HG03066 (cell line): ENCODE measurements around the gene SHC2.
"Not testable (repeated sequence)": the region's sequence is repeated elsewhere in the genome, so short reads cannot be mapped to it uniquely, and the experiment has no call there.

Experiments used
- ATAC-seq: cut with Tn5 transposase; IDR thresholded peaks from one replicate; pipeline ENCODE4 v1.9.1; 2021; ENCODE audit warnings: low read depth; ENCODE audit not compliant: unreplicated experiment

SHC2 gene

GRCh38 chr19:492091-492531 lies 31.3 kb upstream of the SHC2 start:
- ATAC-seq, result no peak

DNA sequence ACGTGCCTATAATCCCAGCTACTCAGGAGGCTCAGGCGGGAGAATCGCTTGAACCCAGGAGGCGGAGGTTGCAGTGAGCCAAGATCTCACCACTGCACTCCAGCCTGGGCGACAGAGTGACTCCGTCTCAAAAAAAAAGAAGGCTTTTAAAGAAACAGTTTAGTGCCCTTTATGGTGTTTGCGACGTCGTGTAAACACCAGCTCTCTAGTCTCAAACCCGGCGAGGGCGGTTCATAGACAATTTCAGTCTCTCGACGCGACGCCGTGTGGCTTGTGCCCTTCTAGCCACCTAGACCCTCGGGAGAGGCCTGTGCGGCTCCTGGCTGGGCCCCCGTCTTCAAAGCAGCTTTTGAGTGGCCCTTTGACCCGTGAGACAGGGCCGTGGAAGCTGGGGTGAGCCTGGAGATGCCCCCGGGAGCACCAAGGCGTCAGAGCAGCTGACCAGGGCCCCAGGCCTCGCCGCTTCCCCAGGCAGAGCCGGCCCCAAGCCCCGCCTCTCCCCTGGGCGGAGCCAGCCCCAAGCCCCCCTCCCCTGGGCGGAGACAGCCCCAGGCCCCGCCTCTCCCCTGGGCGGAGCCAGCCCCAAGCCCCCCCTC lies 30.4 kb upstream of the SHC2 start:
- ATAC-seq, result no peak

DNA sequence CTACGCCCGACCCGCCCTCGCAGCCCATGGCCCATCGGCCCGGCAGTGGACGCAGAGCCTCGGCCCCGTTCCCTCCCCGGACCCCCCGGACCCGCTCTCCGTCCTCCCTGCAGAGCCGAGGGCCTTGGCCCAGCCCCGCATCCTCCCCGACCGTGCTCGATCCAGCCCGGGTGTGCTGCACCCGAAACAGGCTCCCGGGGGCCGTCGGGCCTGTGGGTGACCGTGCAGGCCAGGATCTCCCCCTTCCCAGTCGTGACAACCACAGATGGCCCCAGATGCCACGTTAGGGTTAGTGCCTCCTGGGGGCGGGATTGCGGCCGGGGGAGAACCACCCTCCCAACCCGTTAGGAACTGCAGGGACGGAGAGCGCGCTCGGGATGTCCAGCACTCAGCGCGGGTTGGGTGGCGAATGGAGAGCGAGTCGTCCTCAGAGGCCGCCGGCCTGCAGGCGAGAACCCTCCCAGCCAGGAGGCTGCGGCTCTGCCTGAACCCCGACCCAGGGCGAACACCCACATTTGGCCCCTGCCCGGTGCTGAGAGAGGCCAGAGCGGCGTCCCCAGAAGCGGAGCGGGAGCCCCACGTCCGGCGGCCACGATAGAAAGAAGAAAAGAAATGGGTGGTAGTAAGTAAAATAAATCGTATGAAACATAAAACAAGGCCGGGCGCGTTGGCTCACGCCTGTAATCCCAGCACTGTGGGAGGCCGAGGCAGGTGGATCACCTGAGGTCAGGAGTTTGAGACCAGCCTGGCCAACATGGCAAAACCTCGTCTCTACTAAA lies 28.8 kb upstream of the SHC2 start:
- peak; percentile 8 for ATAC-seq

- ATAC-seq, result peak; percentile 54
Observed at GRCh38 chr19:488505-489417, 27.9 kb upstream of the SHC2 start.

DNA sequence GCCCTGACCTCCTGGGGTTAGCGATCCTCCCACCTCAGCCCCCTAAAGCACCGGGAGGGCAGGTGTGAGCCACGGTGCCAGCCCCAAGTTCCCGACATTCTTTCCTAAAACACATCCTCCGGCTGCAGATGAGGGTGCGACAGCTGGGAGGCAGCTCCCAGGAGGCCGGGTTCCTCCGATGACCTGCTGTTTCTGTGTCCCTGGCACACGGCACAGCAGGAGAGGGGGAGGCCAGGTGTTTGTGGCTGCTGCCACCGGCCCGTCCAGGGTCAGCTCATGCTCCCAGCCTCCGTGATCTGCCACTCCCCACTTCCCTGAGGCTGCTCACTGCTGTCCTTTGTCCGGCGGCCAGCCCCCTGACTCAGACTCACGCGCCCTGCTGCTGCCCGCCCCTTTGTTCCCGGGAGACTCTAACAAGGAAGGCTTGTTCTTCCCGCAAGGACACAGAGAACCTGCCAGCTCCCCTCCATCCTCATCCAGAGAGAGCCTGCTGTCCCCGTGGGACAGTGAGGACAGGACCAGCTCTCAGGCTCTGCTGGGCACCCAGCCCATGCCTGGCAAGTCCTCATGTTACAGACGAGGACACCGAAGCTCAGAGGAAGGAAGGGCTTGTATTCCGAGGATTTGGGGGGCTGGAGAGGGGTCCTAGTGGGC lies 24.9 kb upstream of the SHC2 start:
- ATAC-seq, result no peak

DNA sequence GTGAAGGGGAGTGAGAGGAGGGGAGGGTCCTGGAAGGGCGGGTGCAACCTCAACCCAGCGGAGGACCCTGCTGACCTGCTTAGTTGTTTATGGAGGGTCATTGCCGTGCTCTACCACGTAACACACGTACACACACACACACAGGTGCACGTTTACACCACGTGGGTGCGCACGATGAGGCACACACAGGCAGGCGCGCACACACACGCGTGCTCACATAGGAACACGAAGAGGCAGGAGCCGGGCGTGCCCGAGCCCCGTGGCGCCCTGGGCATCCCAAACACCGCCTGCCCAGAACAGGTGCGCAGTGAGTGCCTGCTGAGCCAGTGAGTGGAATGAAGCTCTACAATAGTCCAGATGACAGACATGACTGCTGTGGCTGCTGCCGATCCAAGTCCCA lies 24.2 kb upstream of the SHC2 start:
- ATAC-seq, result no peak

DNA sequence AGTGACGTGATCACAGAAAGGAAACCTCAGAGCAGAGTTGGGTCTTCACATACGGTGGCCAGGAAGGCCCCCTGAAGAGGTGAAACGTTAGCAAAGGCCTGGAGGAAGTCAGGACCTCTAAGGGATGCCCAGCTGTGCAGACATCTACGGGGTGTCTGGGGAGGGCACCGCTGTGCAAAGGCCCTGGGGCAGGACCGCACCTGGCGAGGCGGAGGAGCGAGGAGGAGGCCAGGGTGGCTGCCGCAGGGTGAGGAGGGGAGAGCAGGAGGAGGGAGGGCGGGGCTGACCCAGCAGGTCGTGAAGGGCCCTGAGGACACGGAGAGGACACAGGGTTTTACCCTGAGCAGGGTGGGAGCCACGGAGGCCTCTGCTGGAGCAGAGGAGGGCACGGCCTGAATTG lies 23.7 kb upstream of the SHC2 start:
- no peak for ATAC-seq

- no peak for ATAC-seq
Observed at GRCh38 chr19:483332-484072, 22.7 kb upstream of the SHC2 start.

DNA sequence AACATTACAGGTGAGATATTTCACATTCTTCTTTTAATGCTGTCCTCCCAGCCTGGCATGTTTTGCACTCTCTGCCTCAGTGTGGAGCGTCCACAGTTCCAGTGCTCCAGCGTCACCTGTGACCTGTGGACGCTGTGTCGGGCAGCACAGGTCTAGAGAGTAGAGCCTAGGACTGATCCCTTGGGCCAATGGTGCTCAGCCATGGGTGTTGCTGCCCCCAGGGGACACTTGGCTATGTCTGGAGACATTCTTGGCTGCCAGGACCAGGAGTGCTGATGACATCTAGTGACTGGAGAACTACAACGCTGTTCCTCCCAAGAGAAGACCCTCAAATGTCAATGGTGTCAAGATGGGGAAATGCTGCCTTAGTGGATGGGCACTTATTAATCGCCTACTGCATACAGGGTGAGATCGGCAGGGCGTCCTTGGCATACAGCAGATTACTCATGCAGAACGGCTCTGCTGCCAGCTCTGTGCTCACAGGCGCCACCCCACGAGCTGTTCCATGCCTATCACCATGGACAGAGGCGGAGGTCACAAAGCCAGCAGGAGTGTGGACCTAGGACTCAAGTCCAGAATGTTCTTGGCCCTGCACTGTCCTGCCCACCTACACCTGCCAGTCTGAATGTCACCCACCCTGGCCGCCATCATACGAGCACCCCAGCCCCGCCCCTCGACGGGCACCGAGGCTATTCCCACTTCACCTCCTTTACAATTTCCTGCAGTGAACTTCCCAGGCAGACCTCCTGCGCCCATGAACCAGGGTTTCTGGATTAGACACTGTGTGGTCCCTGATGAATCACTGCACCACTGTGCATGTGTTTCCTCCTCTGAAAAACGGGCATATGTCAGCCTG lies 21.6 kb upstream of the SHC2 start:
- no peak for ATAC-seq

GRCh38 chr19:481100-481499 lies 20.3 kb upstream of the SHC2 start:
- ATAC-seq, result not testable (repeated sequence)

DNA sequence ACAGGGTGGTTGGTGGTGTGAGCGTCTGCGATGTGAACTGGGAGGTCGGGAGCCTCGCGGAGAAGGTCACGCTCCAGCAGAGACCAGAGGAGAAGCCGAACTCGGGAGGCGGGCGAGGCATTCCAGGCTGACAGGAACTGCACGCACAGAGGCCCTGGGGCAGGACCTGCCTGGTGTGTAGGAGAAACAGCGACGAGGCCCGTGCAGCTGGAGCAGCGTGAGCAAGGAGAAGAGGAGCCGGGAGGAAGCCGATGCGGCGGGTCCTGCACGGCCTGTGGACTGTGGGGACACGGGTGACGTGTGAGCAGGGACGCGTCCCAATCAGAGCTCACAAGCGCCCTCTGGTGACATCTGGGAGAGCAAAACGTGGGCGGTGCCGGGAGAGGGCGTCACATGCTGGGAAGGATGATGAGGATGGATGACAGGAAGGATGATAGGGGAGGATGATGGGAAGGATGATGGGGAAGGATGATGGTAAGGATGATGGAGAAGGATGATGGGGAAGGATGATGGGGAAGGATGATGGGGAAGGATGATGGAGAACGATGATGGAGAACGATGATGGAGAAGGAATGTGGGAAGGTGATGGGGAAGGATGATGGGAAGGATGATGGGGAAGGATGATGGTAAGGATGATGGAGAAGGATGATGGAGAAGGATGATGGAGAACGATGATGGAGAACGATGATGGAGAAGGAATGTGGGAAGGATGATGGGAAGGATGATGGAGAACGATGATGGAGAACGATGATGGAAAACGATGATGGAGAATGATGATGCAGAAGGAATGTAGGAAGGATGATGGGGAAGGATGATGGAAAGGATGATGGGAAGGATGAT lies 19.4 kb upstream of the SHC2 start:
- no peak for ATAC-seq

- ATAC-seq, result no peak
Observed at GRCh38 chr19:478976-479375, 18.1 kb upstream of the SHC2 start.

GRCh38 chr19:478236-478903 lies 17.5 kb upstream of the SHC2 start:
- no peak for ATAC-seq

DNA sequence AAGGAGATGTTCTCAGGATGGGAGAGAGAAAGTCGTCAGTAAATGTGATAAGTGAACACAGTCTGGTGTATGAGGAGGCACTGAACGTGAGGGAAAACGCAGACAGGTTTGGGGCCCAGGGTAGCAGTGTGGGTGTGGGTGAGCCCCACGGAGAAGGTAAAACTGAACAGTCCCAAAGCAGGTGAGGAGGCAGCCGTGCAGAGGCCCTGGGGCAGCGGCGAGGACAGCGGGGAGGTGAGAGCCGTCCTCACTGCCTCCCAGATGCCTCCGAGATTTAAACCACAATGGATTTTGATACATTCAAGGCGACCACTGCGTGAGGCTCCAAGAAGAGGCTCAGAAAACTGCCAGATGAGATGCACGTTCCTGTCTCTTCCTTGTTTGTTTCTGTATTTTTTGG lies 14.5 kb upstream of the SHC2 start:
- no peak for ATAC-seq

GRCh38 chr19:474126-475078 lies 13.6 kb upstream of the SHC2 start:
- ATAC-seq, result no peak

- ATAC-seq, result no peak
Observed at GRCh38 chr19:472005-472858, 11.4 kb upstream of the SHC2 start.
